Osteocyte (in vitro differentiated cells): ENCODE results near the gene LGR4. TPM values are rescaled to one million over a fixed set of nuclear protein-coding genes. Genes with fewer than 3 reads are reported as not detected.

Experiments
- DNase-seq: peaks from one replicate; pipeline ENCODE4 v3.0.0; 2021; ENCODE audit warnings: mixed read lengths; ENCODE audit not compliant: unreplicated experiment; ENCODE audit errors: extremely low spot score
- H3K27ac Mint-ChIP-seq: one replicate; pipeline ENCODE4 v1.8.0; 2021; ENCODE audit warnings: mild to moderate bottlenecking, mixed read lengths; ENCODE audit not compliant: unreplicated experiment
- H3K27me3 Mint-ChIP-seq: one replicate; pipeline ENCODE4 v1.8.0; 2021; ENCODE audit warnings: mixed read lengths; ENCODE audit not compliant: unreplicated experiment
- H3K36me3 Mint-ChIP-seq: one replicate; pipeline ENCODE4 v1.8.0; 2021; ENCODE audit warnings: mixed read lengths; ENCODE audit not compliant: unreplicated experiment
- H3K4me1 Mint-ChIP-seq: one replicate; pipeline ENCODE4 v1.8.0; 2021; ENCODE audit warnings: mixed read lengths; ENCODE audit not compliant: unreplicated experiment
- H3K4me3 Mint-ChIP-seq: one replicate; pipeline ENCODE4 v1.8.0; 2021; ENCODE audit warnings: mild to moderate bottlenecking, moderate library complexity, mixed read lengths; ENCODE audit not compliant: unreplicated experiment
- H3K9me3 Mint-ChIP-seq: one replicate; pipeline ENCODE4 v1.8.0; 2021; ENCODE audit warnings: mixed read lengths; ENCODE audit not compliant: unreplicated experiment
- CTCF ChIP-seq: fragments of 200-600 bp; sonication (generic); IDR thresholded peaks from 2 replicates; pipeline ENCODE4 v1.5.0; 2021; ENCODE audit warnings: antibody characterized with exemption, mild to moderate bottlenecking, moderate library complexity
- total RNA-seq: library from RNA; stranded (reverse); gene quantifications from 2 replicates; pipeline ENCODE4 v1.2.1, GENCODE V29; 2021

Gene LGR4
- total RNA-seq, 1 donor from 2014 or later = 61.9 TPM

GRCh38 chr11:27373856-27374602 is 98.6 kb downstream of the LGR4 start:
- Mint-ChIP-seq H3K36me3 (peaks cover 25% of the 10 kb centered on the region), H3K9me3 (no peaks in the 10 kb centered on the region), H3K4me1 (no peaks in the 10 kb centered on the region), H3K27ac (no peak overlapping the region), H3K4me3 (no peak overlapping the region), H3K27me3 (no peaks in the 10 kb centered on the region)
- no peak for DNase-seq
- no peak for TF ChIP-seq CTCF

GRCh38 chr11:27373392-27373791 is 99.2 kb downstream of the LGR4 start:
- H3K4me1 Mint-ChIP-seq = no peaks in the 10 kb centered on the region
- H3K4me3 Mint-ChIP-seq = no peak overlapping the region
- no peak for TF ChIP-seq CTCF
- H3K27ac Mint-ChIP-seq = no peak overlapping the region
- H3K36me3 Mint-ChIP-seq = peaks cover 26% of the 10 kb centered on the region
- DNase-seq = no peak
- no peaks in the 10 kb centered on the region for H3K9me3 Mint-ChIP-seq
- H3K27me3 Mint-ChIP-seq = no peaks in the 10 kb centered on the region

GRCh38 chr11:27372164-27372563 is 100.4 kb downstream of the LGR4 start:
- Mint-ChIP-seq H3K9me3 (no peaks in the 10 kb centered on the region), H3K27ac (no peak overlapping the region), H3K27me3 (no peaks in the 10 kb centered on the region), H3K4me1 (no peaks in the 10 kb centered on the region), H3K36me3 (peaks cover 29% of the 10 kb centered on the region), H3K4me3 (no peak overlapping the region)
- no peak for DNase-seq
- TF ChIP-seq CTCF = no peak

GRCh38 chr11:27371489-27371888 is 101.1 kb downstream of the LGR4 start:
- no peak for TF ChIP-seq CTCF
- Mint-ChIP-seq H3K27me3 (no peaks in the 10 kb centered on the region), H3K27ac (no peak overlapping the region), H3K9me3 (no peaks in the 10 kb centered on the region), H3K36me3 (peaks cover 28% of the 10 kb centered on the region), H3K4me3 (no peak overlapping the region), H3K4me1 (no peaks in the 10 kb centered on the region)
- DNase-seq = no peak

- DNase-seq = no peak
- Mint-ChIP-seq H3K27ac (no peak overlapping the region), H3K4me3 (no peak overlapping the region), H3K4me1 (no peaks in the 10 kb centered on the region), H3K9me3 (no peaks in the 10 kb centered on the region), H3K36me3 (peaks cover 27% of the 10 kb centered on the region), H3K27me3 (no peaks in the 10 kb centered on the region)
- TF ChIP-seq CTCF = no peak
These were observed 102.2 kb downstream of the LGR4 start for GRCh38 chr11:27370374-27370773.
